PC-9 (cell line): Measurements from ENCODE around the gene ANO4. TPM values are rescaled to one million over a fixed set of nuclear protein-coding genes. Genes with fewer than 3 reads are reported as not detected.

Source experiments
- BruUV-seq: library from RNA; stranded (reverse); fragments of 400-500 nt; replicated peaks from 2 replicates; lab custom pipeline; 2021; lab: Mats Ljungman, UMichigan
- CTCF ChIA-PET: fragments of 300-600 bp; sonication (Branson Sonifier 250); formaldehyde crosslinking; loops from one replicate; lab custom pipeline; 2022; ENCODE audit warnings: antibody characterized with exemption; lab: Charles Lee
- POLR2A ChIA-PET: fragments of 300-600 bp; sonication (Branson Sonifier 250); formaldehyde crosslinking; loops from one replicate; lab custom pipeline; 2022; ENCODE audit warnings: antibody characterized with exemption; ENCODE audit not compliant: unreplicated experiment; lab: Charles Lee
- DNase-seq, 2 experiments: peaks; one replicate each; pipeline versions ENCODE4 v3.0.0 to v3.0.0-alpha.2; 2015 to 2022; ENCODE audit warnings: mixed read lengths in 1 of 2
- H2AFZ ChIP-seq: fragments of 200-600 bp; sonication (generic); 2 replicates; pipeline ENCODE4 v1.8.1; 2017; ENCODE audit warnings: antibody characterized with exemption
- H3F3A ChIP-seq: fragments of 200-600 bp; sonication (generic); 2 replicates; pipeline ENCODE4 v1.8.1; 2017; ENCODE audit warnings: antibody characterized with exemption, mild to moderate bottlenecking, low read depth; ENCODE audit not compliant: insufficient read depth
- H3K27ac ChIP-seq: fragments of 200-600 bp; sonication (generic); 2 replicates; pipeline ENCODE4 v1.6.1; 2016; ENCODE audit warnings: mixed run types
- H3K27me3 ChIP-seq: fragments of 200-600 bp; sonication (generic); 2 replicates; pipeline ENCODE4 v1.6.1; 2016; ENCODE audit warnings: low read depth, mixed run types; ENCODE audit not compliant: insufficient read depth
- H3K36me3 ChIP-seq: fragments of 200-600 bp; sonication (generic); 2 replicates; pipeline ENCODE4 v1.6.1; 2016; ENCODE audit warnings: low read depth, mixed run types
- H3K4me1 ChIP-seq: fragments of 200-600 bp; sonication (generic); replicated peaks from 2 replicates; pipeline ENCODE4 v1.6.1; 2016; ENCODE audit warnings: mixed run types; ENCODE audit not compliant: insufficient read depth
- H3K4me2 ChIP-seq: fragments of 200-600 bp; sonication (generic); 2 replicates; pipeline ENCODE4 v1.6.1; 2017; ENCODE audit warnings: mixed run types
- H3K4me3 ChIP-seq: fragments of 200-600 bp; sonication (generic); 2 replicates; pipeline ENCODE4 v1.6.1; 2016; ENCODE audit warnings: mixed run types
- H3K79me2 ChIP-seq: fragments of 200-600 bp; sonication (generic); 2 replicates; pipeline ENCODE4 v1.6.1; 2017; ENCODE audit warnings: low read depth, mixed run types
- H3K9me2 ChIP-seq: fragments of 200-600 bp; sonication (generic); 2 replicates; pipeline ENCODE4 v1.8.1; 2017; ENCODE audit warnings: mild to moderate bottlenecking; ENCODE audit not compliant: insufficient read depth
- H3K9me3 ChIP-seq: fragments of 200-600 bp; sonication (generic); 2 replicates; pipeline ENCODE4 v1.8.1; 2016; ENCODE audit warnings: low read depth; ENCODE audit not compliant: insufficient read depth
- H4K20me1 ChIP-seq: fragments of 200-600 bp; sonication (generic); 2 replicates; pipeline ENCODE4 v1.8.1; 2017; ENCODE audit not compliant: insufficient read depth
- EZH2 ChIP-seq: fragments of 200-600 bp; sonication (generic); IDR thresholded peaks from 2 replicates; pipeline ENCODE4 v1.8.0; 2017; ENCODE audit warnings: antibody characterized with exemption, low read depth
- intact Hi-C: fragments of 100-400 bp; cut with micrococcal nuclease; formaldehyde crosslinking; loops from one replicate; pipeline ENCODE4 v1.10.0; 2022; ENCODE audit not compliant: unreplicated experiment
- total RNA-seq: library from RNA; stranded (reverse); gene quantifications from 2 replicates; pipeline ENCODE4 v1.2.3, GENCODE V29; 2021
- TF ChIP-seq, protein P1 (sequence below): fragments of 200-600 bp; sonication (generic); conservative IDR thresholded peaks from 2 replicates; pipeline ENCODE4 v1.6.1; 2017; ENCODE audit warnings: mixed run types, antibody characterized with exemption, mild to moderate bottlenecking, moderate library complexity

Gene ANO4
- total RNA-seq, 1 experiment from 2014 or later: not detected

DNA sequence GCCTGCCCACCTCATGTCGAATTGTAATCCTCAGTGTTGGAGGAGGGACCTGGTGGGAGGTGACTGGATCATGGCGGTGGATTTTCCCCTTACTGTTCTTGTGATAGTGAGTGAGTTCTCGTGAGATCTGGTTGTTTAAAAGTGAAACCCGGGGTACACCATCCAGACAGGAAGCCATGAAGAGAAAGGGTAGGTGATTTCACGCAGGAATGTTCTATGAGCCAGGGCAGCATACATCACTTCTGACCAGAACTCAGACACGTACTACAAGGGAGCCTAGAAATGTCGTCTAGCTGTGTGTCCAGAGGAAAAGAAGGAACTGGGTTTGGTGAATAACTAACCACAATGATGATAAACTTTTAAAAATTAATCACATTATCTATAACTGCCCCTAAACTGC is 80.6 kb downstream of the ANO4 start:
- H3K36me3 ChIP-seq: no peaks in the 10 kb centered on the region
- no peaks in the 10 kb centered on the region for H3K27me3 ChIP-seq
- H3K9me2 ChIP-seq: no peaks in the 10 kb centered on the region
- H3K9me3 ChIP-seq: no peaks in the 10 kb centered on the region
- H3K4me2 ChIP-seq: no peak overlapping the region
- no peaks in the 10 kb centered on the region for H3F3A ChIP-seq
- no peak overlapping the region for H2AFZ ChIP-seq
- intact Hi-C loops: no loop called here
- no peak overlapping the region for H3K4me3 ChIP-seq
- TF ChIP-seq, protein P1, sequence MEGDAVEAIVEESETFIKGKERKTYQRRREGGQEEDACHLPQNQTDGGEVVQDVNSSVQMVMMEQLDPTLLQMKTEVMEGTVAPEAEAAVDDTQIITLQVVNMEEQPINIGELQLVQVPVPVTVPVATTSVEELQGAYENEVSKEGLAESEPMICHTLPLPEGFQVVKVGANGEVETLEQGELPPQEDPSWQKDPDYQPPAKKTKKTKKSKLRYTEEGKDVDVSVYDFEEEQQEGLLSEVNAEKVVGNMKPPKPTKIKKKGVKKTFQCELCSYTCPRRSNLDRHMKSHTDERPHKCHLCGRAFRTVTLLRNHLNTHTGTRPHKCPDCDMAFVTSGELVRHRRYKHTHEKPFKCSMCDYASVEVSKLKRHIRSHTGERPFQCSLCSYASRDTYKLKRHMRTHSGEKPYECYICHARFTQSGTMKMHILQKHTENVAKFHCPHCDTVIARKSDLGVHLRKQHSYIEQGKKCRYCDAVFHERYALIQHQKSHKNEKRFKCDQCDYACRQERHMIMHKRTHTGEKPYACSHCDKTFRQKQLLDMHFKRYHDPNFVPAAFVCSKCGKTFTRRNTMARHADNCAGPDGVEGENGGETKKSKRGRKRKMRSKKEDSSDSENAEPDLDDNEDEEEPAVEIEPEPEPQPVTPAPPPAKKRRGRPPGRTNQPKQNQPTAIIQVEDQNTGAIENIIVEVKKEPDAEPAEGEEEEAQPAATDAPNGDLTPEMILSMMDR: no peak
- TF ChIP-seq EZH2: no peak
- no peaks in the 10 kb centered on the region for H3K79me2 ChIP-seq
- CTCF ChIA-PET: no interaction called here
- no peak overlapping the region for H3K27ac ChIP-seq
- no peak for DNase-seq
- POLR2A ChIA-PET: no interaction called here
- H3K4me1 ChIP-seq: no peaks in the 10 kb centered on the region
- no peaks in the 10 kb centered on the region for H4K20me1 ChIP-seq
- BruUV-seq: no TSS peak

DNA sequence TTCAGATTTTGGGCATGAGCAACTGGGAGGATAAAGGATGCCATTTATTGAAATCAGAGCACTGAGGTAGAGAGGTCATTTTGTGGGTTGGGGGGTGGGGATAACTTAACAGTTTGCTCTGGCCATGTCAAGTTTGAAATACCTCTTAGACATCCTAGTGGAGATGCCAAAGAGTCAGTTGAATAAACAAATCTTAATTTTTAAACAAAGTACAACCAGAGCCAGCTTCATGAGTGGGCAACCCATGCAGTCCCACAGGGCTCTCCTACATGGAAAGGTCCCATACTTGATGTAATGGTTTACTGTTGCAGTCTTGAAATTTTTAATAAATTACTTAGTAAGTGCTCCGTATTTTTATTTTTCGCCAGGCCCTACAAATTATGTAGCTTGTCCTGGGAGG is 81.2 kb downstream of the ANO4 start:
- POLR2A ChIA-PET: no interaction called here

DNA sequence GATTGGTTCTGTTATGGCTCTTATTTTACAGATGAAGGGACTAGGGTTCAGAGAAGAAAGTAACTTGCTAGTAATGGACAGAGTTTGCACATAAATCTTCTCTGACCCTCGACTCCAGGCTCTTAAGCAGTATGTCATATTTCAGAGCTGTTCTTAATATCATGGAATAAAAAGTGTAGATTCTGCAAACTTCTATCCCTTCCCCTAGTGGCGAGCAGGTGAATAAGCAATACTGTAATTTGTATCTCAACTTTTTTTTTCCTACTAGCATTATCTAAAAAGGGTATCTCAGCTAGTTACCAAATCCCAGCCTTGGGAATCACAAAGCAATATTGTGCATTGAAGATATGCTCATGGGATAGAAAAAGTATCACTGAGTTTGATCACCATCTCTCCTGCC is 83.2 kb downstream of the ANO4 start:
- intact Hi-C loops: no loop called here
- POLR2A ChIA-PET: no interaction called here
- Histone ChIP-seq H3K36me3 (no peaks in the 10 kb centered on the region), H3K27ac (no peak overlapping the region), H3K4me2 (no peak overlapping the region), H3K27me3 (no peaks in the 10 kb centered on the region), H3K4me3 (no peak overlapping the region), H3K9me2 (no peaks in the 10 kb centered on the region), H4K20me1 (no peaks in the 10 kb centered on the region), H3K79me2 (no peaks in the 10 kb centered on the region), H3K4me1 (no peaks in the 10 kb centered on the region), H3F3A (no peaks in the 10 kb centered on the region), H2AFZ (no peak overlapping the region), H3K9me3 (no peaks in the 10 kb centered on the region)
- no peak for TF ChIP-seq EZH2
- TF ChIP-seq, protein P1: peak; percentile 53; the same call in 1 of the 2 replicates
- DNase-seq: no peak
- CTCF ChIA-PET: no interaction called here
- no TSS peak for BruUV-seq

More for the DNA sequence above, 81.2 kb downstream of the ANO4 start:
- Histone ChIP-seq H3K4me2 (no peak overlapping the region), H3K9me2 (no peaks in the 10 kb centered on the region), H3K9me3 (no peaks in the 10 kb centered on the region), H3K27me3 (no peaks in the 10 kb centered on the region), H3K36me3 (no peaks in the 10 kb centered on the region), H3K27ac (no peak overlapping the region), H4K20me1 (no peaks in the 10 kb centered on the region), H3K4me1 (no peaks in the 10 kb centered on the region), H3F3A (no peaks in the 10 kb centered on the region), H2AFZ (no peak overlapping the region), H3K4me3 (no peak overlapping the region), H3K79me2 (no peaks in the 10 kb centered on the region)
- no TSS peak for BruUV-seq
- CTCF ChIA-PET: no interaction called here
- TF ChIP-seq, protein P1: no peak
- TF ChIP-seq EZH2: no peak
- DNase-seq: no peak
- intact Hi-C loops: no loop called here
